ENCODE results near the gene FANCM.
"Not testable (repeated sequence)": the region's sequence is repeated elsewhere in the genome, so short reads cannot be mapped to it uniquely, and the experiment has no call there.

FANCM gene

DNA sequence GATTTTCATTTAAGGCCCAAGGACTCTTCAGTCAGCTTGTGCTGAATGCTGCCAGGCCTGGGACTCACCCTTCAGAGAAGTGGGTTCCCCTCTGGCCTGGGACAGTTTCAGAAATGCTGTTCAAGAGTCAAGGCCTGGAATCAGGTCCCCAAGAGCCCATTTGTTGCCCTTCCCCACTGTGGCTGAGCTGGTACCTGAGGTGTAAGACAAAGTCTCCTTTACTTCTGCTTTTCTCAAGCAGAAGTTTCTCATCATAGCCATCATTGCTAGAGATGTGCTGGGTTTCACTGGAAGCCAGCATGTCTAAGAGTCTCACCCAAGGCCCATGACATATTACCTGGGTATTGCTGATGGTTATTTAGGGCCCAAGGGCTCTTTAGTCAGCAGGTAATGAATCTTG is 8.9 kb downstream of the FANCM start:
- DNase-seq (ENCODE audit: low read depth in 2 of 2), result no peak

DNA sequence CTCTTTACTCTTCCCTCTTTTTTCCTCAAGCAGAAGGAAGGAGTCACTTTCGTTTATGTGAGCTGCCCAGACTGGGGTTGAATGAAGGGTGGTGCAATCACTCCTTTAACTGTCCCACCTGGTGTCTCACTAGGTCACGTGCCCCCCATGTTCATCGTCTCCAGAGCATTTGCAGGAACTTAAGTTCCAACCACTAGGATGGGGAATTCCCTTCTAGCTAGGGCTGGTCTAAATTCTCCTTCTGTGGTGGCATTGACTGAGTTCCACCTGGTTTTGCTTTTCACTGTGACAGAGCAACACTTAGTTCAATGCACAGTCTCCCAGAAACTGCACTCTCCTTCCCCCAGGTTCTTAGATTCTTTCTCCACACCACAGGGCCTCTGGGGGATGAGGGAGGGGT is 9.5 kb downstream of the FANCM start:
- no peak for DNase-seq (ENCODE audit: low read depth in 2 of 2)

DNA sequence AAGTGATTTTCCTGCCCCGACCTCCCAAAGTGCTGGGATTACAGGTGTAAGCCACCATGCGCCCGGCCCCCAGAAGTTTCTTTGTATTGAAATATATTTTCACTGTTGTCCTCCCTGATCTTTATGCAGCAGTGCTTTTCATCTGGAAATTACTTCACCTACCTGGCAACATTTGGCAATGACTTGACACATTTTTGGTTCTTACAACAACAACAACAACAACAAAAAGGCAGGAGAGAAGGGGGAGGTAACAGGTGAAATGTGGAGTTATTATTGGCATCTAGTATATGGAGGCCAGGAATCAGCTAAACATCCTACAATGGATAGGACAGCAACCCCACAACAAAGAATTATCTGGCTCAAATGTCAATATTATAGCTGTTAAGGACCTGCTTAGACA is 13.9 kb downstream of the FANCM start:
- DNase-seq (ENCODE audit: low read depth in 2 of 2), result no peak

DNA sequence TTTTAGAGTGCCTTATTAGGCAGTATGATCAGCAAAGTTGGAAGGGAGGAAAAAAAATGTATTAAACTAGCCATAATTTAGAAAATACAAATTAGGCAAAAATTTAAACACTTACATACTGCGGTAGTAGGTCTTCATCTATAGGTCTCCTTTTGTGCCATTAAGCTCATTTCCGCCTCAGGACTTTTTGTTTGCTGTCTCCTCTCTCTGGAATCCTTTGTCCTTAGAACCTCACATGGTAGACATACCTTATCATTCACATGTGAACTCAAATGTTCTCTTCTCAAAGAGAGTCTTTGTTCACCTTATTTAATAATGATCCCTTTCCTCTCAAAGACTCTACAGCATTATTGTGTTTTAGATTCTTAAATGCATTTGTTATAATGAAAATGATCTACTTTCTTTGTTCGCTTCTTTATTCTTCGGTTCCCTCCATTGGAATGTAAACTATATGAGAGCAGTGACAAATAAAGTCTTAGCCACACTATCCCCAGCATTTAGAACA is 14.7 kb downstream of the FANCM start:
- no peak for DNase-seq (ENCODE audit: low read depth in 2 of 2)

DNA sequence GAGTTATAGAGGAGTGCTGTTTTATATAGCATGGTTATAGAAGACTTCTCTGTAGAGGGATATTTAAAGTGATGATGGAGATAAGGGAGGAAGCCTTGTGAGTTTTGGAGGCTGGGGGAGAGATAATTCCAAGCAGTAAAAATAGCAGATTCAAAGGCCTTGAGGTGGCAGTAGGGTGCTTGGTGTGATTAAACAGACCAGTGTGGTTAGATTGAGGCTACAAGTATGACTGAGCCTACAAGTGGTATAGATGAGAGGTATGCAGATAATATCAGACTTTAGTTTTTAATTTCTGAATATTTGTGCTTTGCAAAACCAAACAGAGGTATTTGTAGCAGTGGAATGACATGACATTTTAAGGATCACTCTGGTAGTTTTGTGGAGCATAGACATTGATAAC is 20.3 kb downstream of the FANCM start:
- no peak for DNase-seq (ENCODE audit: low read depth in 2 of 2)

DNA sequence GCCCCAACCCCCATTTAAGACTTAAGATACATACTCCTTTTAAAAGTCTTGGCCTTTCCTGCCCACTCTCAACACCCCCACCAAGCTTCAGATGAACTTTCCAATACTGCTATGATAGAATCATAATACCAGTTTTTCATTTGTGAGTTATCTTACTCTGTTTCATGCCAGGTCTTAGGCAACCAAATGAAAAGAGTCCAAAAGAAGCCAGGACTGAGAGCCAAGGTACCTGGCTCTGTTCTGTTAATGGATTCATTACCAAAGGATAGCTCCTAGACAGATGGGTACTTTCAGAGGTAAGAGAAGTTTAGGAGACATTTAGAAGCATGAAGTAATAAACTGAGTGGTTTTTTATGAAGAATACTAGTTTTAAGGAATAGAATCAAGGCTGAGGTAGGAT is 34.2 kb downstream of the FANCM start:
- no peak for DNase-seq (ENCODE audit: low read depth in 2 of 2)

DNA sequence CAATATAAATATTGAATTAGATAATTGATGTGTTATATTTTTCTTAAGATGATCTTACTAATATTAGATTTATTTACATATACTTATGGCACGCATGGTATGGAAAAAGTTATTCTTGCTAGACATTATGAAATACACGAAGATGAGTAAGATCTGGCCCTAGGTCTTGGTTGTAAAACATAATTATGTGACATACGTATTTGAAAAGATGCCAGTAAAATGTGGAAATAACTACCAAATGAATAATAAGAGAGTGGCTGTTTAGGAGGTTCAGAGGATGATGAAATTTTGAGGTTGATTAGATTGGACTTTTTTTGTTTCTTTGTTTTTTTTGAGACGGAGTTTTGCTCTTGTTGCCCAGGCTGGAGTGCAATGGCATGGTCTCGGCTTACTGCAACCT is 41.3 kb downstream of the FANCM start:
- DNase-seq (ENCODE audit: low read depth in 2 of 2), result no peak

DNA sequence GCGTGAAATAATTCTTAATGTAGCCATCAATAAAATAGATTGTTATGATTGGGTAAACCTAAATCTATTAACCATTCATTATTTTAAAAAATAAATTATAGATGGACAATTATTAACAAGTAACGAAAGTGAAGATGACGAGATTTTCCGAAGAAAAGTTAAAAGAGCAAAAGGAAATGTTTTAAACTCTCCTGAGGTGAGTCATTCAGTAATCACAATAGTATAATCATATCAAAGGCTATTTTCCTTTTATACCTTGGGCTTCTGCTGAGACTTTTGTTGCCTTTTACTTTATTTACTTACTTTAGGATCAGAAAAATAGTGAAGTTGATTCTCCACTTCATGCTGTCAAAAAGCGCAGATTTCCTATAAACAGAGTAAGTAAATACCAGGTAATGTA is 45.6 kb downstream of the FANCM start:
- no peak for DNase-seq (ENCODE audit: low read depth in 2 of 2)

DNA sequence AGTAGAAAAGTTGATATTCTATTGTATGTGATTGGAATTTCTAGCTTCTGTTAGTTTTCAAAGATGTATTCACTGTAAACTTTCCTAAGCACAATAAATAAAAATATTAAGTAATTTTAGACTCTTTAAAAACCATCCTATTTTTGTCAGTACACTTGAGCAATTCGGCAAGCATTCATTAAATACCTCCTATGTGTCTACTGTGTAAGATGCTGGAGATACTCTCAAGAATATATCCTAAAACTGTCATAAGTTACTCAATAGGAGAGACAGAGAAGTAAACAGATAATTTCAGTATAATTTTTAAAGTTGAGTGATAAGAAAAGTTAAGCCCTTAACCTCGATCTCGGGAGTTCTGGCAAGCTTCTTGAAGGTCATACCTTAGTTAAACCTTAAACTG is 46.1 kb downstream of the FANCM start:
- no peak for DNase-seq (ENCODE audit: low read depth in 2 of 2)

DNA sequence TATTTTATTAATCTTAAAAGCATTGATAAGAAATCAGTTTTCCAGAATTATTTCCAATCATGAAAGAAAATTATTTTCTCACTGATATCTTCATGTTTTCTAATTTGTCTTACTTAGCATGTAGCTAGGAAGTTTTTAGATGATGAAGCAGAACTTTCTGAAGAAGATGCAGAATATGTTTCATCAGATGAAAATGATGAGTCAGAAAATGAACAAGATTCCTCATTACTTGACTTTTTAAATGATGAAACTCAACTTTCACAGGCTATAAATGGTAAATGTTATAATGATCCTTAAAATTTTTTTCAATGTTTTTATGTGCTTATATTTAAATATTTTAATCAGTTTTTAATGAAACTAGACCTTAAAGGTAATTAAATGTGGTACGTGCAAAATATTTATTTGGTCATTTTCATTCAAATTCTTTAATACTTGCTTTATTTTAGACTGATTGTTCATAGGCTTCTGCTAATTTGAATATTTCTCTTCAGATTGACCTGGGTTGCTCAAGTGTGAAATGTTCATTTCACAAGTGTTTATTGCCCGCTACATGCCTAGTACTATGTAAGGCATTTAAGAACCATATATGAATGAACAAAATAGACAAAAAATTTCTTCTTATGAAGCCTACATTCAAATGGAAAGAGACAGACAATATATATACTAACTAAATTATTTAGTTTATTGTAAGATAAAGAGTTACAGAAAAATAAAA is 49.5 kb downstream of the FANCM start:
- no peak for DNase-seq (ENCODE audit: low read depth in 2 of 2)

DNA sequence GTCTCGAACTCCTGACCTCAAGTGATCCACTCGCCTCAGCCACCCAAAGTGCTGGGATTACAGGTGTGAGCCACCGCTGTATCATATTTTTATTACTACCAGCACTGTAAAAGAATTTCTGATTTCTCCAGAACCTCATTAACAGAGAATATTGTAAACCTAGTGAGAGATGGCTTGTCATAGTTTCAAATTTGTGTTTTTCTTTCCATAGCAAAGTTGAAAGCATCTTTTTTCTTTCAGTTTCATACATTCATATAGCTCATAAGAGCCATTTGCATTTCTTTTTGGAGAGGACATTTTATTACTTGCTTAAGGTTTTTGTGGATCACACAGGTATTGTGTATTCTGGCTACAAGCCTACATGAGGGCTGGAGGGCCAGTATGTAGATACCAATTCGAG is 59.2 kb downstream of the FANCM start:
- no peak for DNase-seq (ENCODE audit: low read depth in 2 of 2)

DNA sequence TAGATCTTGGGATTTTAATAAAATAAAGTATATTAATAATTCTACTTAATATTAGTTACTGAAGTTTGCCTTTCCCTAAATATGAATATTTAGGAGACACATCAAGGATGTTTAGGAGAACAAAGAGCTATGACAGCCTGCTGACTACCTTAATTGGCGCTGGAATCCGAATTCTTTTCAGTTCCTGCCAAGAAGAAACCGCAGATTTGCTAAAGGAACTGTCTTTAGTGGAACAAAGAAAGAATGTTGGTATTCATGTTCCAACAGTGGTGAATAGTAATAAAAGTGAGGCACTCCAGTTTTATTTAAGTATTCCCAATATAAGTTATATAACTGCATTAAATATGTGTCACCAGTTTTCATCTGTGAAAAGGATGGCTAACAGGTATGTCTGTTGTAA is 62.8 kb downstream of the FANCM start:
- DNase-seq (ENCODE audit: low read depth in 2 of 2), result no peak

DNA sequence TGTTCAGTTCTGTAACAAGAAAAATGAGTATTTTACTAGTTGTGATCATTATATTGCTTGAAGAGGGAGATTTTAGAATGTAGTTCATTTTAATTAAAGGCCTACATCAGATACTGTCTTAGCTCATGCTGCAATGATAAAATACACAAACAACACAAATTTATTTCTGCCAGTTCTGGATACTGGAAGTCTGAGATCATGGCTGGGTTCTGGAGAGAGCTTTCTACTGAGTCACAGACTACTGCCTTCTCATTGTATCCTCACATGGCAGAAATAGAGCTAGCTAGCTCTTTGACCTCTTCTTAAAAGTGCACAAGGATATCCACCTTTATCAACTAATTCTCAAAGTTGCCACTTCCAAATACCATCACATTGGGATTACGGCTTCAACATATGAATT is 63.5 kb downstream of the FANCM start:
- no peak for DNase-seq (ENCODE audit: low read depth in 2 of 2)

DNA sequence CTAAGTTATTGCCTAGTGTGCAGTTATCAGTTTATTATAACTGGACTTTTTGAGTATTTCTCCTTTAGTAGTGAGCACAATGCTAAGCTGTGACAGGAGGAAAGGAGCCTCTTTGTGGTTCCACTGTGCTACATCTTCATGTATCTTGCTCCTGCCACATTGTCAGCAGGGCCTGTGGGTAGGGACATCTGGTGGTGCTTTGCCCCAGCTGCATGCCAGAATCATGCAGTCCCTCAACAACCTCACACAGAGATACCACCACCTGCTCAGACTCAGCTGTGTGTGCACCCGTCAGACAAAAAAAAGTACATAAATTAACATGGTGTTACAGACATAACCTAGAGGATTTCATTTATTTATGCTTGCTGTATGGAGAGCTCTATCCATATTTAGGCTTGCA is 66.2 kb downstream of the FANCM start:
- peak in 1 of 2 donors; percentile 4 for DNase-seq (ENCODE audit: low read depth in 2 of 2)

DNA sequence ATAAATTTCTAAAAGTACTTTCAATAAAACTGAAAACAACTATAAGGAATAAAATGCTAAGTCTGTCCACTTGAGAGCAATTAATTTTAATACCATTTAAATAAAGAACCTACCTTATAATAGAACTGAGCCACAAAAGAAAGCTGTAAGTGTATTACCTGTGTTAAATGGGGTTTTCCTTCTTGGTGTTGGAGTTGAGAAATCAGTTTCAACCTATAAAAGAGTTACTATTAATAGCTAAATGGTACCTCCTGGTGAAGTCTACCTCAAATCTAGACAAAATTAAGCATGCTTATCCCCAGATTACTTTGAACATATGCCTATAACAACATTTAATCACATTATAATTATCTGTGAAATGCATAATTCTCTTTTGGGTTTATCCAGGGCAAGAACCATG is 68.5 kb downstream of the FANCM start:
- DNase-seq (ENCODE audit: low read depth in 2 of 2), result no peak

DNA sequence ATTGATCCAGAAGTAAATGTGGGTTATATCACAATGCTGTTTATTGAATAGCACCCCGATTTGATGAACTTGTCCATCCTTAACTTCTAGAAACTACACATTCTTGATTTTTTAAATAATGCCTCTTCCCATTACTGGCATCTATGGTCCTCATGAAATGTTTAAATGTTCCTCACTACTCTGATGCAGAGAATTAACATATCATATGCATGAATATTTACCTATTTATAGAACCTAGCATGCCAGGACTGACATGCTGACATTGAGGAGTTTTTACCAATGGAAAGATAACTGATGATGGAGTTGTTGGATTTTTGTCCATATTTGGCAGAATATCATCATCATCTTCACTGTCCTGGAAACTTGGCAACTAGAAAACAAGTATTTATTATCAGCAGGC is 74.4 kb downstream of the FANCM start:
- DNase-seq (ENCODE audit: low read depth in 2 of 2), result no peak

DNA sequence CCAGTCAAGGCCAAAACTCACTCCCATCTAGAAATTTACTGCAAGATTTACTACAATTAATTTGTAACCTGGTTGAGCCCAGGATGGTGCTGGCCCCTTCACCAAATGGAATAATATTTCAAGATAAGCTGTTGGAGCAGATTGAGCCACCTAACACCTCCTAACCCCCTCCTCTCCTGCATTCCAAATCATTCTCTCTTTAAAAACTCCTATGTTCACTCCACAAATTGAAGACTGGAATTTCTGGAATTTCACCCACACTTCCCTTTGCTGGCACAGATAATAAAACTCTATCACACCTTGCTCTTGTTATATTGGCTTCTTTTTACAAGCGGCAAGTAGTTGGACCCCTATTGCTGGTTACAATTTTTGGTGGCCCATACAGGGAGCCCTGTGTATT is 75.6 kb downstream of the FANCM start:
- DNase-seq (ENCODE audit: low read depth in 2 of 2), result no peak

DNA sequence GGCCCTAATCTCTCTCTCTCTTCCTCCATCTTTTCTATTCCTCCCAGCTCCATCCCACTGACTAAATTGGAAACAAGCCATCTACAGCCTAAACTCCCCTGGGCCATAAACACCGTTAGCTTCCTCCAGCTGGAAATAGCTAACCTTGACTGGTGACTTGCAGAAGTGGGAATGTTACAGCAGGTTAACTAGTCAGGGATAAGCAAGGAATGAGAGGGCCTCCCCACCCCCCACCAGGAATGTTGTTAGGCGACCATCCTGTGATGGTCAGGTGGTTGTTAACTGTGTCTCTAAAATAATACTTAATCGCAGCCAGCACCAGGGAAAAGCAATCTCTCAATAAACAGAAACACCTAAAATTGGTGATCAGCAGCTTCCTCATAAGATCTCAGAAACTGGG is 76.5 kb downstream of the FANCM start:
- no peak for DNase-seq (ENCODE audit: low read depth in 2 of 2)

DNA sequence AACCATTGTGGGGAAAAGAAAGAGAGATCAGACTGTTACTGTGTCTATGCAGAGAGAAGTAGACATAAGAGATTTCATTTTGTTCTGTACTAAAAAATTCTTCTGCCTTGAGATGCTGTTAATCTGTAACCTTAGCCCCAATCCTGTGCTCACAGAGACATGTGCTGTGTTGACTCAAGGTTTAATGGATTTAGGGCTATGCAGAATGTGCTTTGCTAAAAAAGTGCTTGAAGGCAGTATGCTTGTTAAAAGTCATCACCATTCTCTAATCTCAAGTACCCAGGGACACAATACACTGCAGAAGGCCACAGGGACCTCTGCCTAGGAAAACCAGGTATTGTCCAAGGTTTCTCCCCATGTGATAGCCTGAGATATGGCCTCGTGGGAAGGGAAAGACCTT is 78.0 kb downstream of the FANCM start:
- not testable (repeated sequence) for DNase-seq (ENCODE audit: low read depth in 2 of 2)

DNA sequence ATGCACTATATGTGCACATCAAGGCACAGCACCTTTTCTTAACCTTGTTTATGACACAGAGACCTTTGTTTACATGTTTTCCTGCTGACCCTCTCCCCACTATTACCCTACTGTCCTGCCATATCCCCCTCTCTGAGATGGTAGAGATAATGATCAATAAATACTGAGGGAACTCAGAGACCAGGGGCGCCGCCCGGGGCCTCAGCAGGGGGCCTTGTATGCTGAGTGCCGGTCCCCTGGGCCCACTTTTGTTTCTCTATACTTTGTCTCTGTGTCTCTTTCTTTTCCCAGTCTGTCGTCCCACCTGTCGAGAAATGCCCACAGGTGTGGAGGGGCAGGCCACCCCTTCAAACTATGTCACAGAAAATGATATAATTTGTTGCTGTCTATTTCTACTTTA is 78.6 kb downstream of the FANCM start:
- not testable (repeated sequence) for DNase-seq (ENCODE audit: low read depth in 2 of 2)

DNA sequence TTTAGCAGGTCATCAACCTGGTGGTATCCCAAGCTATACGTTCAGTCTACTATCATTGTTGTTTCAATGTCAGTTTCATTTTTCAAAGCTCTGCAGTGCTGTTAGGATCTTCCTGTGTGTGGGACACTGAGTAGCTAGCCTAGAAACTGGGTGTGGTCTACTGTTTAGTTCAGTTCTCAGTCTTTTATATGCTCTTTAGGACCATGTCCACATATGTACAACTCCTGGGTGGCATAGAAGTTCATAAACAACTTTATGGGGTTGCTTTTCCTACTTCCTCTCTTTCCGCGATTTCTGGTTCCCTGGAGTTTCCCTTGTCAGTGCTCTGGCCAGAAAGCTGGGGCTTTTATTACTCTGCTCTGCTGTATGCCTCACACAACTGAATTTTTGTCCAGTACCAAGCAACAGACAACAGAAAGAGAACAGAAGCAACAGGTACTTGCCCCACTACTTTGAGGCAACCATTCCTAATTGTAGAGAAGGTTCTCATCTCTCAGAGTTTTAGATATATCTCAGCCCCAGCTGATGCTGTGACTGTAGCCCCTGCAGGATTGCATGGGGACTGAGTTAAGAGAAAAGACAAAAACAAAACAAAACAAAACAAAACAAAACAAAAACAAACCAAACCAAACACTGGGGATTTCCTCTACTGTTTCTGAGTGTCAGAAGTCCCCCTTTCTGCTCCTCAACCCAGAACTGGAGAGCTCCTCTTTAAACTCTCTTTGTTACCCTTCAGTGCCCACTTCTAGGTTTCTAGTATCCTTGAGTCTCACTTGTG is 86.9 kb downstream of the FANCM start:
- no peak for DNase-seq (ENCODE audit: low read depth in 2 of 2)

DNA sequence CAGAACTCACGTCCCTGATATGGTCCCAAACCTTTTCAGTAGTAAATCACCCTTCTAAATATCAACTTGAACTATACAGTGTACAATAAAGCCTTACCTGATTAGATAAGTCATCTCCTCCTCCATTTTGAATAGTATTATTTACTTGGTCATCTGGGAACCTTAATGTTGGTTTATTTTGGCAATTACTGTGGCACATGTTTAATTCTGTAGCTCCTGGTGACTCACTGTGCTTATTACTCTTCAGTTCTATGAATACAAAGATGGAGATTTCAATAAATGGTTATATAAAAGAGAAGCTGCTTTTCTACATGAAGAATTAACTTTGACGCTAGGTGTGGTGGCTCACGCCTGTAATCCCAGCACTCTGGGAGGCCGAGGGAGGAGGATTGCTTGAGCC is 91.8 kb downstream of the FANCM start:
- DNase-seq (ENCODE audit: low read depth in 2 of 2), result no peak

DNA sequence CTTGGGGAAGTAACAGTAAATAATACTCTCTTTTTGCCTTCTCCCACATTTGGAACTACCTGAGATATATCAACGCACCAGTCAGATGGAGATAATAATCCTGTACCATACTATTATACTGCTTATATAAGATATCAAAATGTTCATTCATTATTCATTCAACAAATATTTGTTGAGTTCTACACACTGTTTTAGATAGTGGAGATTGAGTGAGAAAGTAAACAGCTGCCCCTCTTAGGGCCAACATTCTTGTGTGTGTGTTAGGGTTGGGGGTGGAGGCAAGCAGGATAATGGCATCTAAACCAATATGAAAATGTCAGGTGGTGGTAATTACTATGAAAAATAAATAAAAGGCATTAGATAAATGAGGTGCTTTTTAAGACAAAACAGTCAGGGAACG is 103.3 kb downstream of the FANCM start:
- DNase-seq (ENCODE audit: low read depth in 2 of 2), result no peak
